HG02943 (cell line): ENCODE data around the gene CCDC27.

ENCODE experiments used
- ATAC-seq: cut with Tn5 transposase; IDR thresholded peaks from one replicate; pipeline ENCODE4 v1.9.1; 2021; ENCODE audit warnings: mild to moderate bottlenecking, low read depth, moderate library complexity; ENCODE audit not compliant: unreplicated experiment

Gene CCDC27

GRCh38 chr1:3752400-3752945 is at the start of gene CCDC27:
CCDC27 (plus strand) TSS chr1:3752450; CDS start chr1:3752482, 32 bp downstream.
- no peak for ATAC-seq

- ATAC-seq = no peak
Measured at GRCh38 chr1:3702528-3702927, 49.7 kb upstream of the CCDC27 start.

GRCh38 chr1:3702990-3703728 is 49.1 kb upstream of the CCDC27 start:
- no peak for ATAC-seq

- ATAC-seq = no peak
Measured at GRCh38 chr1:3703786-3704371, 48.4 kb upstream of the CCDC27 start.

DNA sequence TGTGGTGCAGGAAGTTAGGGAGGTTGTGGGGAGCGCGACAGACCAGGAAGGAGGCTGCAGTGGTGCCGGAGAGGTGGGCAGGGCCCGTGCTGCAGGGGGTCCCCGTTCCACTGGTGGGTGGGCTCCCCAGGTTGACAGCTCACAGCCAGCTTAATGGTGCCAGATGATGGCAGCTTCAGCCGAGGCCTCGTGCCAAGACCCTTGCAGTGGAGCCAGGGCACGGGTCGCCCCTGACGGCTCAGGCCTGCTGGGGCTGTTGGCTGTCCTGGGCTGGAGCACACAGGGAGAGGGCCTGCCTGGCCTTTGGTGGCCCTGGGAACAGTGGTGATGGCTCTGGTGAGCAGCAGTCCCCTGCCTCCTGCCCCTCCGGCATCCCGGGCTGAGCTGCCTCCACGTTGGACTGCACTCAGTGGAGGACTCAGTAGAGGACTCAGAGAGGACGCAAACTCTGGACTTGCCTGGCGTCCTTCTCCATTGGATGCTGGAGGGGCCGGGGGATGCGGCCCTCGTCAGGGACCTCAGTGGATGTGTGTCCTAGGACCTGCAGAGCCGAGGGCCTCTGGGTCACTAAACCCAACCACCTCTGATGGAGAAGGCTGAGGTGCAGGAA is 46.8 kb upstream of the CCDC27 start:
- ATAC-seq = no peak

GRCh38 chr1:3706651-3707297 is 45.5 kb upstream of the CCDC27 start:
- no peak for ATAC-seq

DNA sequence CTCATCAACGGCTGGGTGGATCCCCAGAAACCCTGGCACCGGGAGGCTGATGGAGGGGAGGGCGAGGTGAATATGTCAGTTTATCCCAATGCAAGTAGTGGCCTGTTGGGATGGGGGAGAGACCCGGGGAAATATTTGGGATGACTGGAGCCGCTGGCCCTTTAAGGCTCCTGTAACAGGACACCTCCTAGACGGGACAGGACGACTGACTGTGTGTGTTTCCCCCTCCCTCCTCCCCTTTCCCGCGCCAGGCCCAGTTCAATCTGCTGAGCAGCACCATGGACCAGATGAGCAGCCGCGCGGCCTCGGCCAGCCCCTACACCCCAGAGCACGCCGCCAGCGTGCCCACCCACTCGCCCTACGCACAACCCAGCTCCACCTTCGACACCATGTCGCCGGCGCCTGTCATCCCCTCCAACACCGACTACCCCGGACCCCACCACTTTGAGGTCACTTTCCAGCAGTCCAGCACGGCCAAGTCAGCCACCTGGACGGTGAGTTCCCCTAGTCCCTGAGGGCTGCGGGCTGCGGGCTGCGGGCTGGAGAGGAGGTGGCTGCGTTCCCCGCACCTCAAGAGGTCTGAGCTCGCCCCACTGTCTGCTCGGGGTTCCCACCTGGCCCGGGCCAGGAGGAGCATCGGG is 44.8 kb upstream of the CCDC27 start:
- ATAC-seq = no peak

GRCh38 chr1:3707939-3708328 is 44.3 kb upstream of the CCDC27 start:
- ATAC-seq = no peak

DNA sequence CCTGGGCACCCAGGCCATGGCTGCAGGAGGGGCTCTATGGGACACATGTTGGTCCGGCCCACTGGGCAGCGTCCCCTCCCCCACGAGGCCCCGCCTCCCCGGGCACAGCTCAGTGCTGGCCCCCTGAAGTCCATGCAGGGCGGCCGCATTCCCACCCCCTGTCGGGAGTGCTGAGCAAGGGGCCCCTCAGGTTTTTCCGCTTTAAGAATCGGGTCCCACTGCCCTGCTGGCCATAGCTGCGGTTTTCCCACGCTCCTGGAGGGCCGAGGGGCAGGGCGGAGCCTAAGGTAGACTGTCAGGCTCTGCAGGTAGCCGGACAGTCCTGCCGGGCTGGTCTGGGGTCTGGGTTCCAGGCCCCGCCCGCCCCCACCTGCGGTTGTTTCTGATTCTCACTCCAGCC is 43.5 kb upstream of the CCDC27 start:
- ATAC-seq = no peak

GRCh38 chr1:3710251-3710650 is 42.0 kb upstream of the CCDC27 start:
- no peak for ATAC-seq

GRCh38 chr1:3711381-3711779 is 40.9 kb upstream of the CCDC27 start:
- ATAC-seq = no peak

- ATAC-seq = no peak
Measured at GRCh38 chr1:3711780-3712451, 40.3 kb upstream of the CCDC27 start.

GRCh38 chr1:3712573-3713535 is 39.4 kb upstream of the CCDC27 start:
- no peak for ATAC-seq

DNA sequence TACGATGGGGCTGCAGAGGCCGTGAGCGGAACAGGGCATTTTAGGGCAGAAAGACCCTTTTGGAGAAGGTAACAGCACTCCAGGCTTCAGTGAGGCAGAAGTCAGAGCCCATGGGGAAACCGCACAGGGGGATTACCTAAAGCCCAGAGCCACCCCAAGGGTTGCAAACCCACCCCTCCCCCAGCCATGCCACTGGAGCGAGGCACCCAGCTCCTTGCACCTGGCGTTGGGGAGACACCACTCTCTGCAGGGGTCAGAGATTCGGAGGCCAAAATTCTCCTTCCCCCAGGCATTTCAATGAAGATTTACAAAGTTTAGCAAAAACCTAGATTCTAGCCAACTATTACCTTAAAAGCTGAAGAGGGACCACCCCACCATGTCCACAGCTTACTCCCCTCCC is 38.4 kb upstream of the CCDC27 start:
- no peak for ATAC-seq

DNA sequence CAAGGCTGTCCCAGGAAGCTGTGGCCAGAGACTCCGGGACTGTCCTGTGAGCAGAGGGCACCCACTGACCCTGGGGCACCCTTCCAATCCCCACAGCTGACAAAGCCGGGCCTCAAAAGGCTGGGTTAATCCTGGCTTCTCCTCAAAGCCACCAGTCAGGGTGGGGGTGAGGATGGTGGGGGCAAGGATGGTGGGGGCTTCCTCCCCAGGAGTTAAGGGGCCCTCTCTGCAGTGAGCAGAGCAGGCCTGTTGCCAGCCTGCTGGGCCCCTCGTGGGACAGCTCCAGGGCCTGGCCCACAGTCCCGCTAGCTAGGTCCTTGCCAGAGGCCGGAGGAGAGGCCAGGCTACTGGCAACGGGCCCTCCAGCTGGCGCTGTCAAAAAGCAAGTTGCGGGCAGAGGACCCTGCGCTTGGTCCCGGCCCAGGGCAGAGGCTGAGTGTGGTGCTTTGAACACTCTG is 37.9 kb upstream of the CCDC27 start:
- no peak for ATAC-seq

- no peak for ATAC-seq
Measured at GRCh38 chr1:3714814-3715213, 37.4 kb upstream of the CCDC27 start.

- ATAC-seq = no peak
Measured at GRCh38 chr1:3716351-3716750, 35.9 kb upstream of the CCDC27 start.

- no peak for ATAC-seq
Measured at GRCh38 chr1:3717041-3717714, 35.1 kb upstream of the CCDC27 start.
